Measurements from ENCODE around the gene RFNG.

RFNG gene

DNA sequence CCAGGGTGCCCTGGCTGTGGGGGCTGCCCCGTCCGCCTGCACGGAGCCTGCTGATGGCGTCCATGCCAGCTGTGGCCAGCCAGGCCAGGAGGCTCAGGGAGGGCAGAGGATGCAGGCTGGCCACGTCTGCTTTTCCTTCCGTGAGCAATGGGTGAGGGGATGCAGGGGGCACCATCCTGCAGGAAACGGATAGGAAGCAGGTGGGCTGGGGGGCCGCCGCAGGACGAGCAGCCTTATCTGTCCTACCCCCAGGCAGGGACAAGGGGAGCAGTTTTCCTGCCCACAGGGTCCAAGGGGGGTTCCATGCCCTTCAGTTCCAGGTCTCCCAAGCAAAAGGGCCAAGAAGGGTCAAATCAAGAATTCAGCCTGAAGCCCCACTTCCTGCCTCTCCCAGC, 7.2 kb upstream of the RFNG start:
- no peak for DNase-seq (ENCODE audit: low read depth in 4 of 4, low spot score in 1 of 4)

- no peak for DNase-seq (ENCODE audit: low read depth in 4 of 4, low spot score in 1 of 4)
These were observed 6.7 kb upstream of the RFNG start for GRCh38 chr17:82058230-82058854.

GRCh38 chr17:82056729-82057621, 5.4 kb upstream of the RFNG start:
- no peak for DNase-seq (ENCODE audit: low read depth in 4 of 4, low spot score in 1 of 4)

DNA sequence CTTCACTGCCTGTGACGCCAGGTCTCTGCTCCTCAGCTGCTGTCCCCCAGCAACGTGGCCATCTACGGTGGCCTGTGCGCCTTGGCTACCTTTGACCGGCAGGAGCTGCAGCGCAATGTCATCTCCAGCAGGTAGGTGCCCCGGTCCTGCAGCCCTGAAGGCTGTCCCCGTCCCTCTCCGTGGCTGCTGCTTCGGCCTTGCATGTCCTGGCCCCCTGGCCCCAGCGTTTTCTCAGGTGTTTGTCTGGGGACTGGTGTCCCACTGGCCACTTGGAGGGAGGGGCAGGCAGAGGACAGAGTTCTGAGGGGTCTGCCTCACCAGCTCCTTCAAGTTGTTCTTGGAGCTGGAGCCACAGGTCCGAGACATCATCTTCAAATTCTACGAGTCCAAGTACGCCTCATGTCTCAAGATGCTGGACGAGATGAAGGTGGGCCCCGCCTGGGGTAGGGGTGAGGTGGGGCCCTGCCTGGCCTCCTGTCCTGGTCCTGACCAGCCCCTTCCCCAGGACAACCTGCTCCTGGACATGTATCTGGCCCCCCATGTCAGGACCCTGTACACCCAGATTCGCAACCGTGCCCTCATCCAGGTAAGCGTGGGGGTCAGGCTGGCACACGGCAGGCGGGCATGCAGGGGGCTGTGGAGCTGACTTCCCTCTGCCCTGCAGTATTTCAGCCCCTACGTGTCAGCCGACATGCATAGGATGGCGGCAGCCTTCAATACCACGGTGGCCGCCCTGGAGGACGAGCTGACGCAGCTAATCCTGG, 4.5 kb upstream of the RFNG start:
- no peak for DNase-seq (ENCODE audit: low read depth in 4 of 4, low spot score in 1 of 4)

DNA sequence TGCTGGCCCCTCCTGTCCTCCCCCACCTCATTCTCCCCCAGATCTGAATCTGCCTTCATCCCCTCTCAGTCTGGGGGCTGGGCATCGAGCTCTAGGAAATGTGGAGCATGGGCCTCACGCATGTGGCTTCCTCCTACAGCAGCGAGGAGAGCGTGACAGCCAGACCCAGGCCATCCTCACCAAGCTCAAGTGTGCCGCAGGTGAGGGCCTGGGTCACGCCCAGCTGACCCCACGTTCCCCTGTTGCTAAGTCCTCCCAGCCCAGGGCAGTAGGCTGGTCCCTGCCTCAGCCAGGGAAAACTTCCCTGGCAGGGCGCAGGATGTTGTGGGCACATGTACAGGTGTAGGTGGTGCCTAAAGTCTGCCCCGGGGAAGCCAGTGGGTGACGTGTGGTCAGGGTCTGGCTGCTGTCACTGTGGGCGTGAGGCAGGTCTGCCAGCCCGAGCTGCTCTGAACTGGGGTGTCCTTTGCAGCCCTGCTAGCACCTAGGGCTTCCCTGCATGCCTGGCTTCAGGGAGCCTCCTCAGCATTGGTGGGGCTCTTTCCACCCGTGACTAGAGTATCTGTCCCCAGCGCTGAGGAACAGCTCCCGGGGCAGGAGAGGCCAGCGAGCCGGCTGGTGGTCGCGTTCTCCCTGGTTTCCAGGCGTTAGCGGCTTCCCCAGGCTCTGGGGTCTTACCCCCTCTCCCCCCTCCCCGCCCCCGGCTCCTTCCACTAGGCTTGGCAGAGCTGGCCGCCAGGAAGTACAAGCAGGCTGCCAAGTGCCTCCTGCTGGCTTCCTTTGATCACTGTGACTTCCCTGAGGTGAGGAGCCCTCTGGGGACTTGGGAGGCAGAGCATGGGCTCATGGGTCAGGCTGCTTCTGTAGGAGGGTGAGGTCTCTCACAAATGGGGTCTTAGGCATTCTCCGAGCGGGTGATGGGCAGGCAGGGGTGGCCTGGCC, 3.7 kb upstream of the RFNG start:
- DNase-seq (ENCODE audit: low read depth in 4 of 4, low spot score in 1 of 4) = no peak

DNA sequence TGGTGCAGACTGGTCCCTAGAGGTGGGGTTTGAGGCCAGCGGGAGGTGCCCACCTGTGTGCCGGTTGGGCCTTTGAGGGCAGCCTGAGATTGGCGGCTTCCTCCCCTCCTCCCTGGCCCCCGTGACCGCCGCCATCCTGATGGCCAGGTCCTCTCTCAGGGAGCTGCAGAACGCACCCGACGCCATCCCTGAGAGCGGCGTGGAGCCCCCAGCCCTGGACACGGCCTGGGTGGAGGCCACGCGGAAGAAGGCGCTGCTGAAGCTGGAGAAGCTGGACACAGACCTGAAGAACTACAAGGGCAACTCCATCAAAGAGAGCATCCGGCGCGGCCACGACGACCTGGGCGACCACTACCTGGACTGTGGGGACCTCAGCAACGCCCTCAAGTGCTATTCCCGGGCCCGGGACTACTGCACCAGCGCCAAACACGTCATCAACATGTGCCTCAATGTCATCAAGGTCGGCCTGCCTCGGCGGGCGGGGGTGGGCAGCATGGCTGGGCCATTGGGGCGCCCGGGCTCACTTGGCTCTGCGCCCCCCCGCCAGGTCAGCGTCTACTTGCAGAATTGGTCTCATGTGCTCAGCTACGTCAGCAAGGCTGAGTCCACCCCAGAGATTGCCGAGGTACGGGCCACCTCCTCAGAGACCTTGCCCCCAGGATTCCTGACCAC, 2.9 kb upstream of the RFNG start:
- DNase-seq (ENCODE audit: low read depth in 4 of 4, low spot score in 1 of 4) = no peak

- no peak for DNase-seq (ENCODE audit: low read depth in 4 of 4, low spot score in 1 of 4)
These were observed 2.1 kb upstream of the RFNG start for GRCh38 chr17:82053556-82054263.

DNA sequence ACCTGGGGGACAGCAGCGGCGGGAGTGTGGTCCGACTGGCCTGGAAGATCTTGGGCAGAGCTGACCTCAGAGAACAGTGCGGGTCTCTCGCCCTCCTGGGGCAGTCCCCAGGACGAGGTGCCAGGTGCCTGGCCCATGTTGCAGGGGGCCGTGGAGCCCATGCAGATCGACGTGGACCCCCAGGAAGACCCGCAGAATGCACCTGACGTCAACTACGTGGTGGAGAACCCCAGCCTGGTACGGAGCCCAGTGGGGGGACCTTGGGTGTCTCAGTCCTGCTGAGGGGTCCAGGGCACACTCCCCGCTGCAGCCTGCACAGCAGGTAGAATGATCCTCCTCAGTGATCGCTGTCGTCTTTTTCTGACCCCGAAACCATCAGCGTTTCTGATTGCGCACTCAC, 1.5 kb upstream of the RFNG start:
- no peak for DNase-seq (ENCODE audit: low read depth in 4 of 4, low spot score in 1 of 4)

DNA sequence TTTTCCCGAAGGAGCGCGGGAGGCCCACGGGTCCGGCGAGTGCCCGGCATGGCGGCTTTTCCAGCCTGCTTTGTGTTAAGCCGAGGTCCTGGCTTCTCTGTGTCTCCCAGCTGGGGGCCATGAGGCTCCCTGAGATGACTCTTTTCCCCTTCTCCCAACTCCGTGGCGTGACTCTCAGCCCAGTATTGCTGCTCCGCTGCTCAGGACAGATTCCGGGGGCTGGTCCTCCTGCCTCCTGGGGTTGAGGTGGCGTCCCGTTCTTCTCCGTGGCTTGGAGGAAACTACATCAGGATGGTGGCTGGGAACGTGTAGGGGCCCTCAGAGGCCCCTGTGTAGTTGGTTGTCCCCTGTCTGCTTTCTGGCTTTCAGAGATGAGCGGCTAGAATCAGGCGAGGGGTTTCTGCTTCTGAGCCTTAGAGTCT, 1.0 kb upstream of the RFNG start:
- no peak for DNase-seq (ENCODE audit: low read depth in 4 of 4, low spot score in 1 of 4)

DNA sequence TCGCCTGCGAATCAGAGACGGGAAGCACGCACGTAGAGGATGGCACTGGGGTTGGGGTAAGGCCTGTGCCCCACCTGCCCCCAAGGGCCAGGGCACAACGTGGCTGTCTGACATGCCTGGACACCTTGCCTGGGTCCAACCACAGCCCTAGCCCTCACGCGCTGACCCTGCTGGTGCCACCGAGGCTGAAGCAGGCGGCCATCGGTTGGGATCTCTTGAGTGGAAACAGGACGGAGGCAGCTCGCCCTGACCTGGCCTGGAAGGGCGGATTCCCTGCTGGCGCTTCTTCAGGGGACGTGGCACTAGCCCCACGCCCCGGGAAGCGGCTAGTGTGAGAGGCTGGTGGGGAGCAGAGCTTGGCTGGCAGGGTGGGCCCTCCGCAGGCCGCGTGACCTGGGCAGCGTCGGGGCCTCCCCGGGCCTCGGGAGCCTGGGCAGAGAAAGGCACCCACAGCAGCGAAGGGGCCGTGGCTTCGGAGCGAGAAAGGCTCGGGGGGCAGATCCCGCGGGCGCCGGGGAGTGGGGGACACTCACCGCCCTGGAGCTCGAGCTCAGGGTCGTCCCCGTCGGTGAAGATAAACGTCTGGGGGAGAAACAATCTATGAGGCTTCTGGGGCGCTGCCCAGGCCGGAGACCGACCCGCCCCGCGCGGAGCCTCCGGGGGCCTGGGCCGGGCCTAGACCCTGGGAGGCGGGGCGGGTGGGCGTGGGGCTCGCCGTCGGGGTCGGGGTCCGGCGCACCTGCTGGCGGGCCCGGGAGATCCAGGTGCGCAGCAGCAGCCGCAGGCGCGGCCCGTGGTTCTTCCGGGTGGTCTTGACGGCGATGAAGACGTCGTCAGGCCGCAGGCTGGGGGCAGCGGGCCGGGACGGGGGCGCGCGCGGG, 610 bp downstream of the RFNG start:
- no peak for DNase-seq (ENCODE audit: low read depth in 4 of 4, low spot score in 1 of 4)

DNA sequence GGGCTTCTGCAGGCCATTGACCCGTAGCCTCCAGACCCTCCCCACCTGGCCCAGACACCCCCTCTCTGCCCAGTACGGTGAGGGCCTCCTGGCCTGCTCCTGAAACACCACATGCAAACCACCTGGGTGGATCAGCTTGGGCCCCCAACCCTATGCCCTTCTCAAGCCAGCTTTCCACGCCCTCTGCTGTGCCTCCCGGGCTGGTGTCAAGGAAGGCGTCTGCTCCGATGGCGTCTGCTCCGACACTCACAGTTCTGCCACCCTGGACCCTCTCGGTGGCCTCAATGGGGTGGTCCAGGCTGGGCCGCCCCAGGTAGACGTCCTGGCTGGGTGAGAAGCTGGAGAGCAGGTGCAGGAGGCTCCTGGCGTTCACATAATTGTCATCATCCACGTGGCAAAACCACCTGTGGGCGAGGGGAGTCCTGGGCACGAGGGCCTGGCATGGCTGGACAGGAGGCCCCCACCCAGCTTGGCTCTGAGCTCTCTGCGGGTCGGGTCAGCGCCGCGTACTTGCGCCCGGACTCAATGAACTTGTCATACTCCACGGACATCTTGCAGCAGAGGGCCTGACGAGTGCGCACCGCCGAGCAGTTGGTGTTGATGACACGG, 1.4 kb downstream of the RFNG start:
- DNase-seq (ENCODE audit: low read depth in 4 of 4, low spot score in 1 of 4) = no peak

- DNase-seq (ENCODE audit: low read depth in 4 of 4, low spot score in 1 of 4) = no peak
These were observed 2.1 kb downstream of the RFNG start for GRCh38 chr17:82049521-82049971.

GRCh38 chr17:82049106-82049505, 2.5 kb downstream of the RFNG start:
- DNase-seq (ENCODE audit: low read depth in 4 of 4, low spot score in 1 of 4) = no peak

GRCh38 chr17:82048571-82048971, 3.0 kb downstream of the RFNG start:
- DNase-seq (ENCODE audit: low read depth in 4 of 4, low spot score in 1 of 4) = no peak

- no peak for DNase-seq (ENCODE audit: low read depth in 4 of 4, low spot score in 1 of 4)
These were observed 3.6 kb downstream of the RFNG start for GRCh38 chr17:82047914-82048570.

DNA sequence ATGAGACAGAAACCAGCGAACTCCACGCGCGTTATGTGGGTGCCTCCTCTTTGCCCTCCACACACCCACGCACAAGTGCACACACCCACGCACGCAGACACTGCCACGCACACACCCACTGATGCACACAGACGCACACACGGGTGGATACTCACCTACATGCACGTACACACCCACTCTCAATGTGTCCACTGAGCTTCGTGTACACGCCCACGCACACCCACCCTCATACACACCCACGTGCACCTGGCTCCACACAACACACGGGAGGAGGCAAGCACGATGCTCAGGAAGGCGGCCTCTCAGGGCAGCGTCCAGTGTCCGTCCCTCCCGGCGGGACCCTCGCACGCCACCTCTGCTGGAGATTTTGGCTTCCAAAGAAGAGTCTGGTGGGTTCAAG, 4.2 kb downstream of the RFNG start:
- DNase-seq (ENCODE audit: low read depth in 4 of 4, low spot score in 1 of 4) = no peak

DNA sequence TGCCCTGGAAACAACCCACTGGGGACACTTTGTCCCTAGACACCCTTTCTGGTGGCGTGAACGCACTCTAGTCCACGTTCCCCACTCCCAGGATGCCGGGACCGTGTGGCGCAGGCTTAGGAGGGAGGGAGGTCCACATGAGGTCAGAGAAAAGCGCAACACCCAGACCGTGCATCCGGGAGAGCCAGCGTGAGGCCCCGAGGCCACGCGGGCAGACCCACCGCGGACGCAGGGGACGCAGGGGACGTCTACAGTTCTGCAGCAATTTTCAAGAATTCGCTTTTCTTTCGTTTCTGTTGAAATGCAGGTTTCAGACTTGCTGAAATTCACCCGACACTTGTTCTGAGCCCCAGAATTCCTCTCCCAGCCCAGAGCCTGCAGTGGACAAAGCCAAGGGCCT, 4.7 kb downstream of the RFNG start:
- no peak for DNase-seq (ENCODE audit: low read depth in 4 of 4, low spot score in 1 of 4)

All from stimulated activated CD4-positive, alpha-beta T cell treated with anti-CD3 and anti-CD28 coated beads, Interleukin-1b, Interleukin-23, amount 100 ng/mL, for 24 hours (primary cell).